Mesothelial cell of epicardium (in vitro differentiated cells): Measurements from ENCODE around the gene EXOSC1. TPM values are rescaled to one million over a fixed set of nuclear protein-coding genes. Genes with fewer than 3 reads are reported as not detected.

ENCODE experiments used
- DNase-seq, 2 experiments: peaks; one replicate each; pipeline ENCODE4 v3.0.0; 2021; ENCODE audit warnings: low spot score in 2 of 2; ENCODE audit not compliant: unreplicated experiment in 2 of 2
- H3K27ac Mint-ChIP-seq: 2 replicates; pipeline ENCODE4 v1.8.0; 2021; ENCODE audit warnings: mixed read lengths
- H3K27me3 Mint-ChIP-seq: 2 replicates; pipeline ENCODE4 v1.8.0; 2021; ENCODE audit warnings: low read depth, mixed read lengths
- H3K36me3 Mint-ChIP-seq: 2 replicates; pipeline ENCODE4 v1.8.0; 2021; ENCODE audit warnings: mixed read lengths
- H3K4me1 Mint-ChIP-seq: 2 replicates; pipeline ENCODE4 v1.8.0; 2021; ENCODE audit warnings: mixed read lengths
- H3K4me3 Mint-ChIP-seq: 2 replicates; pipeline ENCODE4 v1.8.0; 2021; ENCODE audit warnings: mild to moderate bottlenecking, moderate library complexity, mixed read lengths
- H3K9me3 Mint-ChIP-seq: 2 replicates; pipeline ENCODE4 v1.8.0; 2021; ENCODE audit warnings: mixed read lengths
- CTCF ChIP-seq: fragments of 200-600 bp; sonication (generic); IDR thresholded peaks from one replicate; pipeline ENCODE4 v1.5.0; 2021; ENCODE audit warnings: antibody characterized with exemption; ENCODE audit not compliant: unreplicated experiment
- total RNA-seq: library from RNA; stranded (reverse); gene quantifications from 3 replicates; pipeline ENCODE4 v1.2.1, GENCODE V29; 2021

The EXOSC1 gene
- total RNA-seq, 1 donor from 2014 or later: 28.2 TPM

DNA sequence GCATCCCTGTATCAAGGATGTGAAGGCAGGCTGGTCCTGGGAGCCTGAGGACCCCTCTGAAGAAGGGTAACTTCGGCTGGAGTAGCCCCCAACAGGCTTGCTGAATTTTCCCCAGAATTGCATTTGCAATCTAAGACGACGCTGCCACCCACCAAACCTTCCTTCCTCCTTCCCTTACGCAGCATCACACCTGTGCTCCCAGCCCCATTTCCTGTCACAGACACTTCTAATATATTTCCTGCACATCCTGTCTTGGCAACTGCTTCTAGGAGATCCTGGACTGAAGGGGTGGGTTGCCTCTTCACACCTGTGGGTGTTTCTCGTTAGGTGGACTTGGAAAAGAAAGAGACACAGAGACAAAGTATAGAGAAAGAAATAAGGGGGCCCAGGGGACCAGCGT is 29.2 kb downstream of the EXOSC1 start:
- Mint-ChIP-seq H3K27ac (no peak overlapping the region), H3K27me3 (no peaks in the 10 kb centered on the region), H3K36me3 (peaks cover 2% of the 10 kb centered on the region)

DNA sequence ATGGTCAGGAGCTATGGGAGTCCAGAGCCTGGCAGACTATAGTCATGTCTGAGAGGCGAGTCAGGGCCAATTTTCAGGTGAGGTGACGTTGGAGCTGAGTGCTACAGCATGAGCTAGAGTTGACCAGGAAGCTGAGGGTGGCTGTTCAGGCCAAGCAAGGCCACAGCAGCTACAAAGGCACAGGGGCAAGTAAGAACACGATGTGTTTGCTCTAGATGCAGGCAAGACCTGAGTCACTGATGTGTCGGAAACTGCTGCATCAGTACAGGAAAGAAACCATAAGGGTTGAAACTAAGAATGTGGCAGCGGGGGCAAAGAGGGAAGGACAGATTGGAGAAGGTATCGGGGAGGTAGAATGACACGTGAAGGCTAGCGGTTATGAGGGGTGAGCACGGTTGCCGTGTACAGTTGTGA is 32.9 kb downstream of the EXOSC1 start:
- no peak overlapping the region for H3K4me3 Mint-ChIP-seq
- no peaks in the 10 kb centered on the region for H3K27me3 Mint-ChIP-seq
- H3K27ac Mint-ChIP-seq: peak overlapping the region; percentile 19
- DNase-seq: no peak
- TF ChIP-seq CTCF: no peak
- H3K36me3 Mint-ChIP-seq: peaks cover 2% of the 10 kb centered on the region
- H3K9me3 Mint-ChIP-seq: no peaks in the 10 kb centered on the region
- H3K4me1 Mint-ChIP-seq: peaks cover 13% of the 10 kb centered on the region

More for the DNA sequence above, 29.2 kb downstream of the EXOSC1 start:
- peaks cover 25% of the 10 kb centered on the region for H3K4me1 Mint-ChIP-seq
- no peak for DNase-seq
- no peaks in the 10 kb centered on the region for H3K9me3 Mint-ChIP-seq
- no peak overlapping the region for H3K4me3 Mint-ChIP-seq
- TF ChIP-seq CTCF: no peak

DNA sequence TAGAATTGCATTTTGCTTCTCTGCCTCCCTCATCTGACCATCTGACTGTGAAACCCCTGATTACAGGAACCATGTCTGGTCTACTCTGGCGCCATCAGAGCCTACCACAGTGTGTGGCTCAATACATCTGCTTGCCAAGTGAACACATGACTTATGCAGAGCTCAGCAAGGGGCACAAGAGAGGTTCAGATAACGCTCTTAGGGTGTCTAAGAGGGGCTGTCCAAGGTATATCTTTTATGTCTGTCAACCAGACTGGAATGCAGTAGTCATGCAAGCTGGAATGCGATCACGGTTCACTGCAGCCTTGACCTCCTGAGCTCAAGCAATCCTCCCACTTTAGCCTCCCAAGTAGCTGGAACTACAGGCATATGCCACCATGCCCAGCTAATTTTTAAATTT is 34.4 kb downstream of the EXOSC1 start:
- peaks cover 16% of the 10 kb centered on the region for H3K4me1 Mint-ChIP-seq
- no peaks in the 10 kb centered on the region for H3K27me3 Mint-ChIP-seq
- no peak for TF ChIP-seq CTCF
- no peaks in the 10 kb centered on the region for H3K36me3 Mint-ChIP-seq
- no peak for DNase-seq
- no peaks in the 10 kb centered on the region for H3K9me3 Mint-ChIP-seq
- peak overlapping the region; percentile 39 for H3K27ac Mint-ChIP-seq
- H3K4me3 Mint-ChIP-seq: no peak overlapping the region

DNA sequence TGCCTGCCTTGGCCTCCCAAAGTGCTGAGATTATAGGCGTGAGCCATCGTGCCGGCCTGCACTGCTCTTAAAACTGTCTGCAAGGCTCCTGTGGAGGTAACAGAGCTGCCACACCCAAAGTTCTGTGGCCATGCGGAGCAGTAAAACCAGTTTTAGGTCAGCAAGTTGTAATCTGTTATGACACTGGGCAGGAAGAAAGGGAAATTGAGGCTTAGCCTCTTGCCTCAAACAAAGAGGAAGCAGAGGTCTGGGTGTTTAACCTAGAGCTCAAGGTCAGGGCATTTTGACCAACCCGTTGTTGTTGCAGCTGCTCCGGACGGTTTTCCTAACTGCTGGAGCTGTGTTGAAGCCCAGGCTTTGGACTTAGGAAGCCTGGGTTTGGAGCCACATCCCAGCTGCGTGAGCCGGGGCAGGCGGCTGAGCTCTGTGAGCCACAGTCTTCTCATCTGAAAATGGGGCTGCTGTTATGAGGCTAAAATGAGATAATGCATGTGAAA is 37.3 kb downstream of the EXOSC1 start:
- Mint-ChIP-seq H3K9me3 (no peaks in the 10 kb centered on the region), H3K4me3 (no peak overlapping the region), H3K4me1 (peaks cover 9% of the 10 kb centered on the region), H3K36me3 (no peaks in the 10 kb centered on the region), H3K27me3 (no peaks in the 10 kb centered on the region), H3K27ac (no peak overlapping the region)
- TF ChIP-seq CTCF: no peak
- no peak for DNase-seq

GRCh38 chr10:97407952-97408248 is 37.9 kb downstream of the EXOSC1 start:
- peaks cover 7% of the 10 kb centered on the region for H3K4me1 Mint-ChIP-seq
- DNase-seq: no peak
- H3K9me3 Mint-ChIP-seq: no peaks in the 10 kb centered on the region
- H3K27me3 Mint-ChIP-seq: no peaks in the 10 kb centered on the region
- no peaks in the 10 kb centered on the region for H3K36me3 Mint-ChIP-seq
- H3K4me3 Mint-ChIP-seq: no peak overlapping the region
- no peak overlapping the region for H3K27ac Mint-ChIP-seq
- TF ChIP-seq CTCF: no peak
